PC-9 (cell line): ENCODE measurements around the gene GLB1L3.

Experiments used
- EZH2 ChIP-seq: fragments of 200-600 bp; sonication (generic); IDR thresholded peaks from 2 replicates; pipeline ENCODE4 v1.8.0; 2017; ENCODE audit warnings: antibody characterized with exemption, low read depth
- TF ChIP-seq, protein P1 (sequence below): fragments of 200-600 bp; sonication (generic); conservative IDR thresholded peaks from 2 replicates; pipeline ENCODE4 v1.6.1; 2017; ENCODE audit warnings: mixed run types, antibody characterized with exemption, mild to moderate bottlenecking, moderate library complexity

GRCh38 chr11:134242376-134242775 is 33.8 kb upstream of the GLB1L3 start:
- TF ChIP-seq, protein P1, sequence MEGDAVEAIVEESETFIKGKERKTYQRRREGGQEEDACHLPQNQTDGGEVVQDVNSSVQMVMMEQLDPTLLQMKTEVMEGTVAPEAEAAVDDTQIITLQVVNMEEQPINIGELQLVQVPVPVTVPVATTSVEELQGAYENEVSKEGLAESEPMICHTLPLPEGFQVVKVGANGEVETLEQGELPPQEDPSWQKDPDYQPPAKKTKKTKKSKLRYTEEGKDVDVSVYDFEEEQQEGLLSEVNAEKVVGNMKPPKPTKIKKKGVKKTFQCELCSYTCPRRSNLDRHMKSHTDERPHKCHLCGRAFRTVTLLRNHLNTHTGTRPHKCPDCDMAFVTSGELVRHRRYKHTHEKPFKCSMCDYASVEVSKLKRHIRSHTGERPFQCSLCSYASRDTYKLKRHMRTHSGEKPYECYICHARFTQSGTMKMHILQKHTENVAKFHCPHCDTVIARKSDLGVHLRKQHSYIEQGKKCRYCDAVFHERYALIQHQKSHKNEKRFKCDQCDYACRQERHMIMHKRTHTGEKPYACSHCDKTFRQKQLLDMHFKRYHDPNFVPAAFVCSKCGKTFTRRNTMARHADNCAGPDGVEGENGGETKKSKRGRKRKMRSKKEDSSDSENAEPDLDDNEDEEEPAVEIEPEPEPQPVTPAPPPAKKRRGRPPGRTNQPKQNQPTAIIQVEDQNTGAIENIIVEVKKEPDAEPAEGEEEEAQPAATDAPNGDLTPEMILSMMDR, result no peak
- no peak for TF ChIP-seq EZH2
